GM19455 (cell line): Measurements from ENCODE around the gene PPIL4.

Source experiments
- ATAC-seq: cut with Tn5 transposase; IDR thresholded peaks from one replicate; pipeline ENCODE4 v1.9.1; 2021; ENCODE audit not compliant: unreplicated experiment

PPIL4 gene

GRCh38 chr6:149484733-149485700 is 60.8 kb downstream of the PPIL4 start, which contains the start of gene ZC3H12D:
Gene ZC3H12D (minus strand): TSS chr6:149485014. CDS start chr6:149474543, 10,471 bp downstream.
- peak; percentile 37 for ATAC-seq

- no peak for ATAC-seq
Measured at GRCh38 chr6:149483849-149484655, 61.8 kb downstream of the PPIL4 start.

- no peak for ATAC-seq
Measured at GRCh38 chr6:149483334-149483725, 62.5 kb downstream of the PPIL4 start.

GRCh38 chr6:149482545-149483333 is 63.1 kb downstream of the PPIL4 start:
- peak; percentile 0 for ATAC-seq

- ATAC-seq, result no peak
Measured at GRCh38 chr6:149480502-149481280, 65.2 kb downstream of the PPIL4 start.

GRCh38 chr6:149478631-149479314 is 67.1 kb downstream of the PPIL4 start:
- no peak for ATAC-seq

- no peak for ATAC-seq
Measured at GRCh38 chr6:149477544-149477943, 68.3 kb downstream of the PPIL4 start.

- no peak for ATAC-seq
Measured at GRCh38 chr6:149476789-149477455, 68.9 kb downstream of the PPIL4 start.

GRCh38 chr6:149474108-149474935 is 71.5 kb downstream of the PPIL4 start:
- peak; percentile 30 for ATAC-seq

GRCh38 chr6:149473080-149474052 is 72.5 kb downstream of the PPIL4 start:
- no peak for ATAC-seq

GRCh38 chr6:149472241-149472640 is 73.6 kb downstream of the PPIL4 start:
- no peak for ATAC-seq

- peak; percentile 28 for ATAC-seq
Measured at GRCh38 chr6:149471801-149472200, 74.0 kb downstream of the PPIL4 start.

GRCh38 chr6:149470948-149471347 is 74.9 kb downstream of the PPIL4 start:
- no peak for ATAC-seq

GRCh38 chr6:149468179-149468578 is 77.7 kb downstream of the PPIL4 start:
- ATAC-seq, result no peak

GRCh38 chr6:149467265-149467664 is 78.6 kb downstream of the PPIL4 start:
- no peak for ATAC-seq

- ATAC-seq, result no peak
Measured at GRCh38 chr6:149464411-149464810, 81.4 kb downstream of the PPIL4 start.

- ATAC-seq, result no peak
Measured at GRCh38 chr6:149463781-149464180, 82.1 kb downstream of the PPIL4 start.
